ENCODE data around the gene UTS2B. TPM values are rescaled to one million over a fixed set of nuclear protein-coding genes. Genes with fewer than 3 reads are reported as not detected.
A peak's percentile ranks its signal among the peaks of the same experiment; 100 is the strongest.

The UTS2B gene
- total RNA-seq, 4 donors from 2014 or later = 0.76 TPM; not detected in 3

DNA sequence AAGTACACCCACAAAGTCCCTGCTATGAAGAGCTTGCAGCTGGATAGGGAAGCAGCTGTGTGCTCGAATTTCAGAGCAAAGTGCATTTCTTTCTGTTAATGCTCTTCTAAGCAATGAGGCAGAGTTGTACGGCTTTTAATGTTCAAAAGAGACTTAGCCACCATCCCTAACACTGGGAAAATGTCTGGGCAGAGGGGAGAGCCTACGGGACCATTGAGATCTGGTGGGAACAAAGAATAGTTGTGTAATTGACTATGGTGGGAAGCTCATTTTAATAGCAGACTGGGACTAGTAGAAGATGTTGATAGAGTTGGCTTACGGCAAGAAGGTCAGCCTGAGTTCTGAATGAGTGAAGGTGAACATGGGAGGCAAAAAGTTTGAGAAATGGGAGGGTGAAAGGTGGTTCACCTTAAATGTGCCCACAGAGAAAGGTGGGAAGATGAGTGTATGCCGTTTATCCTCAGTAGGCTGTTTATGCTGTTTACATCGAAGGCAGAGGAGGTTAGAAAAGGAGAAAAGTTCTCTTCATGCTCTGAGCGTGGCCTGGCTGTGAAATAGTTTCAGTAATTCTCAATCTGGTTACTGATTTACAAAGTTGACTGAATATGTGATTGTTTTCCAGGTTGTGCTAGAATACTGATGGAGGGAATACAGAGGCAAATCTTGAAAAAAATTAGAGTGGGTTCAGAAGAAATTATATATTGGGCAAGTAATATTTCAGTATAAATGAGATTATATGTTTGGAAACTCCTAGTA lies 22.9 kb upstream of the UTS2B start:
- H3K4me3 ChIP-seq = no peak overlapping the region
- H3K36me3 ChIP-seq = no peaks in the 10 kb centered on the region
- H3K27ac ChIP-seq = no peak overlapping the region
- intact Hi-C loops (cut with DNase I; ENCODE audit: low total_unique reads) = no loop called here
- H3K4me1 ChIP-seq = peaks cover 0 to 7% of the 10 kb centered on the region in 2 donors
- no peaks in the 10 kb centered on the region for H3K9me3 ChIP-seq
- TF ChIP-seq, protein P1, sequence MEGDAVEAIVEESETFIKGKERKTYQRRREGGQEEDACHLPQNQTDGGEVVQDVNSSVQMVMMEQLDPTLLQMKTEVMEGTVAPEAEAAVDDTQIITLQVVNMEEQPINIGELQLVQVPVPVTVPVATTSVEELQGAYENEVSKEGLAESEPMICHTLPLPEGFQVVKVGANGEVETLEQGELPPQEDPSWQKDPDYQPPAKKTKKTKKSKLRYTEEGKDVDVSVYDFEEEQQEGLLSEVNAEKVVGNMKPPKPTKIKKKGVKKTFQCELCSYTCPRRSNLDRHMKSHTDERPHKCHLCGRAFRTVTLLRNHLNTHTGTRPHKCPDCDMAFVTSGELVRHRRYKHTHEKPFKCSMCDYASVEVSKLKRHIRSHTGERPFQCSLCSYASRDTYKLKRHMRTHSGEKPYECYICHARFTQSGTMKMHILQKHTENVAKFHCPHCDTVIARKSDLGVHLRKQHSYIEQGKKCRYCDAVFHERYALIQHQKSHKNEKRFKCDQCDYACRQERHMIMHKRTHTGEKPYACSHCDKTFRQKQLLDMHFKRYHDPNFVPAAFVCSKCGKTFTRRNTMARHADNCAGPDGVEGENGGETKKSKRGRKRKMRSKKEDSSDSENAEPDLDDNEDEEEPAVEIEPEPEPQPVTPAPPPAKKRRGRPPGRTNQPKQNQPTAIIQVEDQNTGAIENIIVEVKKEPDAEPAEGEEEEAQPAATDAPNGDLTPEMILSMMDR (IDR thresholded peaks at IDR 0.05) = no peak
- no peak for TF ChIP-seq POLR2A (IDR thresholded peaks at IDR 0.05)
- H3K27me3 ChIP-seq = no peaks in the 10 kb centered on the region
- DNase-seq = no peak

- TF ChIP-seq, protein P1 (IDR thresholded peaks at IDR 0.05) = no peak
- no peak for TF ChIP-seq POLR2A (IDR thresholded peaks at IDR 0.05)
- intact Hi-C loops (cut with DNase I; ENCODE audit: low total_unique reads) = no loop called here
- Histone ChIP-seq H3K9me3 (no peaks in the 10 kb centered on the region), H3K27ac (peak overlapping the region in 1 of 2 donors; percentile 74), H3K4me1 (peaks cover 0 to 7% of the 10 kb centered on the region in 2 donors), H3K4me3 (no peak overlapping the region), H3K27me3 (no peaks in the 10 kb centered on the region), H3K36me3 (no peaks in the 10 kb centered on the region)
- no peak for DNase-seq
Observed at GRCh38 chr3:191352014-191352413, 21.7 kb upstream of the UTS2B start.

- H3K27me3 ChIP-seq = no peaks in the 10 kb centered on the region
- intact Hi-C loops (cut with DNase I; ENCODE audit: low total_unique reads) = no loop called here
- TF ChIP-seq POLR2A (IDR thresholded peaks at IDR 0.05) = no peak
- TF ChIP-seq, protein P1 (IDR thresholded peaks at IDR 0.05) = no peak
- peak overlapping the region in 1 of 2 donors; percentile 7 for H3K4me3 ChIP-seq
- DNase-seq = no peak
- peaks cover 0 to 7% of the 10 kb centered on the region in 2 donors for H3K4me1 ChIP-seq
- no peaks in the 10 kb centered on the region for H3K9me3 ChIP-seq
- H3K27ac ChIP-seq = peak overlapping the region; percentile 54 to 74
- H3K36me3 ChIP-seq = no peaks in the 10 kb centered on the region
Observed at GRCh38 chr3:191350396-191351090, 20.2 kb upstream of the UTS2B start.

GRCh38 chr3:191348098-191348497 lies 17.8 kb upstream of the UTS2B start:
- Histone ChIP-seq H3K36me3 (no peaks in the 10 kb centered on the region), H3K27me3 (no peaks in the 10 kb centered on the region), H3K4me3 (no peak overlapping the region), H3K9me3 (no peaks in the 10 kb centered on the region), H3K4me1 (peaks cover 0 to 7% of the 10 kb centered on the region in 2 donors), H3K27ac (no peak overlapping the region)
- intact Hi-C loops (cut with DNase I; ENCODE audit: low total_unique reads) = no loop called here
- TF ChIP-seq, protein P1 (IDR thresholded peaks at IDR 0.05) = no peak
- no peak for TF ChIP-seq POLR2A (IDR thresholded peaks at IDR 0.05)
- DNase-seq = no peak

- TF ChIP-seq, protein P1 (IDR thresholded peaks at IDR 0.05) = no peak
- TF ChIP-seq POLR2A (IDR thresholded peaks at IDR 0.05) = no peak
- H3K27me3 ChIP-seq = no peaks in the 10 kb centered on the region
- no peak for DNase-seq
- H3K9me3 ChIP-seq = no peaks in the 10 kb centered on the region
- peaks cover 0 to under 1% of the 10 kb centered on the region in 2 donors for H3K4me1 ChIP-seq
- intact Hi-C loops (cut with DNase I; ENCODE audit: low total_unique reads) = no loop called here
- no peak overlapping the region for H3K27ac ChIP-seq
- no peaks in the 10 kb centered on the region for H3K36me3 ChIP-seq
- H3K4me3 ChIP-seq = no peak overlapping the region
Observed at GRCh38 chr3:191347228-191347627, 16.9 kb upstream of the UTS2B start.

All from uterus (tissue), 4 donors.